Measurements from ENCODE around the gene LMO2. TPM values are rescaled to one million over a fixed set of nuclear protein-coding genes. Genes with fewer than 3 reads are reported as not detected.

LMO2 gene
- total RNA-seq, 2 donors from 2014 or later, result 4.6 to 13.1 TPM

GRCh38 chr11:33928564-33928963 lies 36.7 kb upstream of the LMO2 start:
- Histone ChIP-seq H3K4me1 (peaks cover 0 to 18% of the 10 kb centered on the region in 2 donors), H3K27ac (no peak overlapping the region), H3K36me3 (no peaks in the 10 kb centered on the region), H3K9me3 (peaks cover 0 to 5% of the 10 kb centered on the region in 2 donors), H3K4me3 (no peak overlapping the region), H3K27me3 (no peaks in the 10 kb centered on the region)
- no peak for DNase-seq (ENCODE audit: low spot score)
- no peak for TF ChIP-seq CTCF (IDR thresholded peaks at IDR 0.05)

- Histone ChIP-seq H3K27me3 (no peaks in the 10 kb centered on the region), H3K9me3 (peaks cover 0 to 2% of the 10 kb centered on the region in 2 donors), H3K27ac (no peak overlapping the region), H3K36me3 (no peaks in the 10 kb centered on the region), H3K4me1 (peaks cover 0 to 18% of the 10 kb centered on the region in 2 donors), H3K4me3 (no peak overlapping the region)
- TF ChIP-seq CTCF (IDR thresholded peaks at IDR 0.05), result no peak
- no peak for DNase-seq (ENCODE audit: low spot score)
These were observed 35.0 kb upstream of the LMO2 start for GRCh38 chr11:33926671-33927552.

- H3K9me3 ChIP-seq, result no peaks in the 10 kb centered on the region
- H3K4me1 ChIP-seq, result no peaks in the 10 kb centered on the region
- no peak overlapping the region for H3K4me3 ChIP-seq
- no peak overlapping the region for H3K27ac ChIP-seq
- DNase-seq (ENCODE audit: low spot score), result no peak
- no peak for TF ChIP-seq CTCF (IDR thresholded peaks at IDR 0.05)
- H3K36me3 ChIP-seq, result no peaks in the 10 kb centered on the region
- H3K27me3 ChIP-seq, result no peaks in the 10 kb centered on the region
These were observed 32.5 kb upstream of the LMO2 start for GRCh38 chr11:33924341-33924740.

- Histone ChIP-seq H3K4me3 (no peak overlapping the region), H3K36me3 (no peaks in the 10 kb centered on the region), H3K27me3 (no peaks in the 10 kb centered on the region), H3K27ac (no peak overlapping the region), H3K9me3 (no peaks in the 10 kb centered on the region), H3K4me1 (no peaks in the 10 kb centered on the region)
- TF ChIP-seq CTCF (IDR thresholded peaks at IDR 0.05), result no peak
- DNase-seq (ENCODE audit: low spot score), result no peak
These were observed 31.8 kb upstream of the LMO2 start for GRCh38 chr11:33923626-33924025.

DNA sequence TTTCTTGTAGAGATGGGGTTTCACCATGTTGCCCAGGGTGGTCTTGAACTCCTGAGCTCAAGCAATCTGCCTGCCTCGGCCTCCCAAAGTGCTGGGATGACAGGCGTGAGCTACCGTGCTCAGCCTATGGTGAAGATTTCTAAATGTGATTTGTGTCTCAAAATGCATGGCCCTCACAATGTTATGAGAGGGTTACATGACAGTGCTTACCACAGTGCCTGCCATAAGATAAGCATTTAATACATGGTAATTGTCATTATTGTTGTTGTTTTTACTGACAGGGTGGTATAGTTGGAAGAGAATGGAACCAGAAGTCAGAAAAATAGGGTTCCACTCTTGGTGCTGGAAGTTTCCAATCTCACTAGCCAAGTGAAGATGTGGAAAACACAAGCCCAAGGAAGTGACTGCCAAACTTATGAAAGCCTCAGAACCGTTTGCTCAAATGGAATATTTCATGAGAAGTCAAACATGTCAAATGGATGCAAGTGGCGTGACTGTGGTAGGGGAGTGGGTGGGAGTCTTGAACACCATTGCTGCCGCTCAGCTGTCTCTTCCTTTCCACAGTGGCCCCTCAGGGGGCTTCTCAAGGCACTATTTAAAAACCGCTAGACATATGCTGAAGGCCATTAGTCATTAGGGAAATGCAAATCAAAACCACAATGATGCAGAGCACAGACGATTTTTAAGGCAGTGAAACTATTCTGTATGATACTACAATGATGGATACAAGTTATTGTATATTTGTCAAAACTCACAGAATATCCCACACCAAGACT lies 29.1 kb upstream of the LMO2 start:
- Histone ChIP-seq H3K36me3 (no peaks in the 10 kb centered on the region), H3K9me3 (no peaks in the 10 kb centered on the region), H3K4me3 (no peak overlapping the region), H3K27me3 (no peaks in the 10 kb centered on the region), H3K4me1 (no peaks in the 10 kb centered on the region), H3K27ac (no peak overlapping the region)
- no peak for TF ChIP-seq CTCF (IDR thresholded peaks at IDR 0.05)
- DNase-seq (ENCODE audit: low spot score), result no peak
